Nephron progenitor cell (in vitro differentiated cells): ENCODE results near the gene NPAS3.

ENCODE experiments used
- DNase-seq: peaks from one replicate; pipeline ENCODE4 v3.0.0; 2021
- H3K27ac Mint-ChIP-seq: 2 replicates; pipeline ENCODE4 v1.8.0; 2021; ENCODE audit warnings: mild to moderate bottlenecking, moderate library complexity, mixed read lengths
- H3K27me3 Mint-ChIP-seq: 2 replicates; pipeline ENCODE4 v1.8.0; 2021; ENCODE audit warnings: mild to moderate bottlenecking, low read depth, mixed read lengths; ENCODE audit not compliant: poor library complexity
- H3K36me3 Mint-ChIP-seq: 2 replicates; pipeline ENCODE4 v1.8.0; 2021; ENCODE audit warnings: low read depth, mixed read lengths
- H3K4me1 Mint-ChIP-seq: 2 replicates; pipeline ENCODE4 v1.8.0; 2021; ENCODE audit warnings: mixed read lengths
- H3K4me3 Mint-ChIP-seq: 2 replicates; pipeline ENCODE4 v1.8.0; 2021; ENCODE audit warnings: mild to moderate bottlenecking, moderate library complexity, mixed read lengths
- H3K9me3 Mint-ChIP-seq: 2 replicates; pipeline ENCODE4 v1.8.0; 2021; ENCODE audit warnings: mild to moderate bottlenecking, moderate library complexity, mixed read lengths
- TF ChIP-seq, protein P1 (sequence below): fragments of 200-600 bp; sonication (generic); IDR thresholded peaks from 2 replicates; pipeline ENCODE4 v1.5.0; 2021; ENCODE audit warnings: antibody characterized with exemption

The NPAS3 gene

GRCh38 chr14:32925439-32925838 is 13.2 kb upstream of the NPAS3 start:
- peaks cover 22% of the 10 kb centered on the region for H3K27me3 Mint-ChIP-seq
- H3K27ac Mint-ChIP-seq: no peak overlapping the region
- no peak for DNase-seq
- peaks cover 5% of the 10 kb centered on the region for H3K9me3 Mint-ChIP-seq
- H3K4me3 Mint-ChIP-seq: no peak overlapping the region
- no peaks in the 10 kb centered on the region for H3K4me1 Mint-ChIP-seq
- no peaks in the 10 kb centered on the region for H3K36me3 Mint-ChIP-seq
- TF ChIP-seq, protein P1, sequence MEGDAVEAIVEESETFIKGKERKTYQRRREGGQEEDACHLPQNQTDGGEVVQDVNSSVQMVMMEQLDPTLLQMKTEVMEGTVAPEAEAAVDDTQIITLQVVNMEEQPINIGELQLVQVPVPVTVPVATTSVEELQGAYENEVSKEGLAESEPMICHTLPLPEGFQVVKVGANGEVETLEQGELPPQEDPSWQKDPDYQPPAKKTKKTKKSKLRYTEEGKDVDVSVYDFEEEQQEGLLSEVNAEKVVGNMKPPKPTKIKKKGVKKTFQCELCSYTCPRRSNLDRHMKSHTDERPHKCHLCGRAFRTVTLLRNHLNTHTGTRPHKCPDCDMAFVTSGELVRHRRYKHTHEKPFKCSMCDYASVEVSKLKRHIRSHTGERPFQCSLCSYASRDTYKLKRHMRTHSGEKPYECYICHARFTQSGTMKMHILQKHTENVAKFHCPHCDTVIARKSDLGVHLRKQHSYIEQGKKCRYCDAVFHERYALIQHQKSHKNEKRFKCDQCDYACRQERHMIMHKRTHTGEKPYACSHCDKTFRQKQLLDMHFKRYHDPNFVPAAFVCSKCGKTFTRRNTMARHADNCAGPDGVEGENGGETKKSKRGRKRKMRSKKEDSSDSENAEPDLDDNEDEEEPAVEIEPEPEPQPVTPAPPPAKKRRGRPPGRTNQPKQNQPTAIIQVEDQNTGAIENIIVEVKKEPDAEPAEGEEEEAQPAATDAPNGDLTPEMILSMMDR: no peak

DNA sequence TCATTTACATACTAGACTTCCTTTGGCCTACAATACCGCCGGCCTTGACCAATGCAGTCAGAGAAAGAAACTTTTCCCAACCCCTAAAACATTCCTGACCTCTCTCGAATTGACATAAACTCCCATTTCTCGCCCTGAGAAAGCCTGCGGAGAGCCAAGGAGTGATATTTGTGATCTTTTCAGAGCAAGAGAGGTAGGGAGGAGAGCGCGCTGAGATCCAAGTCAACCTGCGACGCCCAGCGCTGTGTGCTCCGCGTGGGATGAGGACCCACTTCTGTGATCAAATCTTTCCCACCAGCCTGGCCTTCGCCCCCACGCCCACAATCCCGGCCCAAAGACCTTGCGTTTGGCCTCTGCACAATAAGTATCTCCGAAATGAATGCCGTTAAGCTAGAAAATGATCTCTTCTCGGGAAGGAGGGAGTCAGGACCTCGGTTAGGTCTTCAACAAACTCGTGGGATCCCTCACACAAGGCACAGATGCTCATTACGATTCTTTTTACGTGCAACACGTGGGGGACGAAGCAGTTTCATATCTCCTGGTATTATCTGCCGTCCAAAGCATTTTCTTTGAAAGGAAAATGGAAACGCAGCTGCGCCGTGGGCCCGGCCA is 6.3 kb upstream of the NPAS3 start:
- Mint-ChIP-seq H3K27me3 (peaks cover 84% of the 10 kb centered on the region), H3K4me1 (peaks cover 33% of the 10 kb centered on the region), H3K27ac (no peak overlapping the region), H3K9me3 (no peaks in the 10 kb centered on the region), H3K36me3 (no peaks in the 10 kb centered on the region), H3K4me3 (peak overlapping the region; percentile 91)
- DNase-seq: peak; percentile 13
- TF ChIP-seq, protein P1: no peak

DNA sequence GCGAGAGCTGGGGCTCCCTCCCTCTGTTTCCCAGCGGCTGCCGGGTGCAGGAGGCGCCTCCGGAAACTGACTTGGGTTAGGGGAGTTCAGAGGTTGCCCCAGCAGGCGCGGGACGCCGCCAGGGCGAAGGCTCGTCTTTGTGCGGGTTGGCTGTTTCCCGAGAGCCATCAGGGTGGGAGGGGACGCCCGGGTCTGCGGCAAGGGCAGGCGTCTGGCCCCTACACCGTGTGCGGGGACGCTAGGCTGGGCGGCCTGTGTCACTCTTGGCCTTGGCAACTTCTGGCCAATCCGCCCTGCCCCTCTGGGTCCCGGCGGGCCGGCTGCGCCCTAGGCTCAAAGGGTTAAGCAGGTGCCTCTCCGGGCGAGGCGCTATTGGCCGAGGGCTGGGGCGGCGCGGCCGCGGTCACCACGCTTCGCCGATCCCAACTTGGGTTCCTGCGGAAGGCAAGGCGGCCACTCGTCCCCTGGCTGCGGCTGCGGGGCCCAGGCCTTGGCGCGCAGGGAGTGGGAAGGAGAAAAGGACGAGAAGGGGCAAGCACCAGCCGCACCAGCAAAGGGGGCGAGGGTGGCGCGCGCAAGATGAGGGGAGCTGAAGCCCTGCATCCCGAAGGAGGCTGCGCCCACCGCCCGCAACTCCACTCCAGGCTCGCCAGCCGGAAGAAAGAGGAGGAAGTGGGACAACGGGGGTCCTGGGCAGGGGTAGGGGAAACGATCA is 5.6 kb upstream of the NPAS3 start:
- no peaks in the 10 kb centered on the region for H3K36me3 Mint-ChIP-seq

GRCh38 chr14:32933629-32934072 is 5.0 kb upstream of the NPAS3 start:
- Mint-ChIP-seq H3K9me3 (no peaks in the 10 kb centered on the region), H3K27me3 (peaks cover 95% of the 10 kb centered on the region), H3K4me3 (peak overlapping the region; percentile 91), H3K36me3 (no peaks in the 10 kb centered on the region), H3K4me1 (peaks cover 33% of the 10 kb centered on the region), H3K27ac (no peak overlapping the region)
- TF ChIP-seq, protein P1: no peak
- DNase-seq: peak; percentile 28

More for the DNA sequence above, 5.6 kb upstream of the NPAS3 start:
- H3K4me1 Mint-ChIP-seq: peaks cover 33% of the 10 kb centered on the region
- peak; percentile 61 for DNase-seq
- no peak overlapping the region for H3K27ac Mint-ChIP-seq
- TF ChIP-seq, protein P1: no peak
- H3K9me3 Mint-ChIP-seq: no peaks in the 10 kb centered on the region
- H3K4me3 Mint-ChIP-seq: peak overlapping the region; percentile 91
- H3K27me3 Mint-ChIP-seq: peaks cover 91% of the 10 kb centered on the region

DNA sequence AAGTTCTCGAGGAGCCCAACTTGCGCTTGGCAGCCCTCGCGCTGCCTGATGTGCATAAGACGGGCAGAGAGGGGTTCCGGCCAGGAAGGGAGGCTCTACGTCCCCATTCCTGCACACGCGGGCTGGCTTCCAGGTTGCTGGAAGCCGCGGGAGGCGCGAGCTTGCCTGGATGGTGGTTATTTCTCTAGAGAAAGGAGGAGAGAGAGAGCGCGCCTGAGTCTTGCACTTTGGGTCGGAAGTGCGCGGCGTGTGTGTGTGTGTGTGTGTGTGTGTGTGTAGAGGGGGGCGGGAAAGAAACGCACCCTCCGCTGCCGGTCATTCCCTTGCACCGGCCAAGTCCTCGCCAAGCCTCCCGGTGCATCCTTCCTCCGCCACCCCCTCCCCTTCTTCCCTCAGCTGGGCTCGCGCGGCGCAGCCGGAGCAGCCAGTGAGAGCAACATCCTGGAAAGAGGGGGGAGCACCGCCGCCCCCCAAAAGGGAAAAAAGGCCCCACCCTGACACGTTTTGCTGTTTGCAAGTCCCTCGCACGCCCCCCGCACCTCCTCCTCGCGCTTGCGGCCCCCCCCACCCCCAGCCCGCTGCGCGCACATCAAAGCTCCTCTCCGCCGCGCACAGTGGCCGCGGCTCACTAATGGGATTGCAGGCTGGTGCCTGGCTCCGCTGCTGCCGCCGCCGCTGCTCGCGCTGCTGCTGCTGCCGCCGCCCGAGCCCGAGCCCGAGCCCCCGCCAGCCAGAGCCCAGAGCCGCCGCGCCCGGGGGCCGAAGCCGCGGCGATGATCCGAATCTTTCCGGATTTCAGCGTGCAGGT is 4.4 kb upstream of the NPAS3 start:
- Mint-ChIP-seq H3K27me3 (peaks cover 89% of the 10 kb centered on the region), H3K9me3 (no peaks in the 10 kb centered on the region), H3K36me3 (no peaks in the 10 kb centered on the region), H3K4me3 (peak overlapping the region; percentile 91), H3K4me1 (peaks cover 33% of the 10 kb centered on the region), H3K27ac (no peak overlapping the region)
- DNase-seq: peak; percentile 71
- TF ChIP-seq, protein P1: no peak
